Osteocyte (in vitro differentiated cells): Measurements from ENCODE around the gene BAG2. TPM values are rescaled to one million over a fixed set of nuclear protein-coding genes. Genes with fewer than 3 reads are reported as not detected.

Experiments used
- DNase-seq: peaks from one replicate; pipeline ENCODE4 v3.0.0; 2021; ENCODE audit warnings: mixed read lengths; ENCODE audit not compliant: unreplicated experiment; ENCODE audit errors: extremely low spot score
- H3K27ac Mint-ChIP-seq: one replicate; pipeline ENCODE4 v1.8.0; 2021; ENCODE audit warnings: mild to moderate bottlenecking, mixed read lengths; ENCODE audit not compliant: unreplicated experiment
- H3K27me3 Mint-ChIP-seq: one replicate; pipeline ENCODE4 v1.8.0; 2021; ENCODE audit warnings: mixed read lengths; ENCODE audit not compliant: unreplicated experiment
- H3K36me3 Mint-ChIP-seq: one replicate; pipeline ENCODE4 v1.8.0; 2021; ENCODE audit warnings: mixed read lengths; ENCODE audit not compliant: unreplicated experiment
- H3K4me1 Mint-ChIP-seq: one replicate; pipeline ENCODE4 v1.8.0; 2021; ENCODE audit warnings: mixed read lengths; ENCODE audit not compliant: unreplicated experiment
- H3K4me3 Mint-ChIP-seq: one replicate; pipeline ENCODE4 v1.8.0; 2021; ENCODE audit warnings: mild to moderate bottlenecking, moderate library complexity, mixed read lengths; ENCODE audit not compliant: unreplicated experiment
- H3K9me3 Mint-ChIP-seq: one replicate; pipeline ENCODE4 v1.8.0; 2021; ENCODE audit warnings: mixed read lengths; ENCODE audit not compliant: unreplicated experiment
- CTCF ChIP-seq: fragments of 200-600 bp; sonication (generic); IDR thresholded peaks from 2 replicates; pipeline ENCODE4 v1.5.0; 2021; ENCODE audit warnings: antibody characterized with exemption, mild to moderate bottlenecking, moderate library complexity
- total RNA-seq: library from RNA; stranded (reverse); gene quantifications from 2 replicates; pipeline ENCODE4 v1.2.1, GENCODE V29; 2021

BAG2 gene
- total RNA-seq, 1 donor from 2014 or later: 9.1 TPM

GRCh38 chr6:57142178-57142525, 30.0 kb upstream of the BAG2 start:
- no peak overlapping the region for H3K4me3 Mint-ChIP-seq
- H3K36me3 Mint-ChIP-seq: peaks cover 50% of the 10 kb centered on the region

GRCh38 chr6:57143690-57144089, 28.4 kb upstream of the BAG2 start:
- Mint-ChIP-seq H3K27me3 (no peaks in the 10 kb centered on the region), H3K4me1 (no peaks in the 10 kb centered on the region), H3K9me3 (peaks cover 5% of the 10 kb centered on the region), H3K4me3 (no peak overlapping the region), H3K27ac (no peak overlapping the region), H3K36me3 (peaks cover 57% of the 10 kb centered on the region)
- DNase-seq: no peak
- TF ChIP-seq CTCF: no peak

More at GRCh38 chr6:57142178-57142525, 30.0 kb upstream of the BAG2 start:
- TF ChIP-seq CTCF: no peak
- H3K9me3 Mint-ChIP-seq: peaks cover 5% of the 10 kb centered on the region
- no peaks in the 10 kb centered on the region for H3K4me1 Mint-ChIP-seq
- DNase-seq: no peak
- no peak overlapping the region for H3K27ac Mint-ChIP-seq
- no peaks in the 10 kb centered on the region for H3K27me3 Mint-ChIP-seq

GRCh38 chr6:57147401-57147800, 24.7 kb upstream of the BAG2 start:
- H3K27me3 Mint-ChIP-seq: no peaks in the 10 kb centered on the region
- peaks cover 62% of the 10 kb centered on the region for H3K36me3 Mint-ChIP-seq
- TF ChIP-seq CTCF: no peak
- H3K9me3 Mint-ChIP-seq: no peaks in the 10 kb centered on the region
- DNase-seq: no peak
- H3K4me1 Mint-ChIP-seq: no peaks in the 10 kb centered on the region
- H3K27ac Mint-ChIP-seq: no peak overlapping the region
- no peak overlapping the region for H3K4me3 Mint-ChIP-seq

GRCh38 chr6:57147955-57148858, 23.9 kb upstream of the BAG2 start:
- no peaks in the 10 kb centered on the region for H3K27me3 Mint-ChIP-seq
- no peak for TF ChIP-seq CTCF
- no peak for DNase-seq
- no peak overlapping the region for H3K27ac Mint-ChIP-seq
- peaks cover 60% of the 10 kb centered on the region for H3K36me3 Mint-ChIP-seq
- H3K9me3 Mint-ChIP-seq: no peaks in the 10 kb centered on the region
- H3K4me1 Mint-ChIP-seq: no peaks in the 10 kb centered on the region
- H3K4me3 Mint-ChIP-seq: no peak overlapping the region

- Mint-ChIP-seq H3K4me1 (peaks cover 15% of the 10 kb centered on the region), H3K9me3 (no peaks in the 10 kb centered on the region), H3K4me3 (no peak overlapping the region), H3K27ac (no peak overlapping the region), H3K36me3 (peaks cover 18% of the 10 kb centered on the region), H3K27me3 (no peaks in the 10 kb centered on the region)
- TF ChIP-seq CTCF: no peak
- no peak for DNase-seq
Measured at GRCh38 chr6:57158658-57159057, 13.5 kb upstream of the BAG2 start.
